HL-60 (cell line): ENCODE measurements around the gene ALPK1.

Source experiments
- DNase-seq, 2 experiments: peaks; one replicate each; pipeline ENCODE4 v3.0.0-alpha.2; 2010 to 2020; ENCODE audit warnings: low read depth in 1 of 2, low spot score in 1 of 2
- H3K27ac ChIP-seq: fragments of 250-450 bp; sonication (Bioruptor Pico); replicated peaks from 2 replicates; pipeline ENCODE4 v1.5.1; 2020; ENCODE audit warnings: mild to moderate bottlenecking, moderate library complexity
- H3K27me3 ChIP-seq: fragments of 250-450 bp; sonication (Bioruptor Pico); 2 replicates; pipeline ENCODE4 v1.5.1; 2021; ENCODE audit warnings: mild to moderate bottlenecking, moderate library complexity; ENCODE audit not compliant: insufficient read depth, poor library complexity, severe bottlenecking
- H3K4me3 ChIP-seq: replicated peaks from 2 replicates; pipeline ENCODE4 v1.5.1; 2011; ENCODE audit warnings: mild to moderate bottlenecking, control low read depth, low read length; ENCODE audit not compliant: insufficient read depth
- GABPA ChIP-seq: IDR thresholded peaks from 2 replicates; pipeline ENCODE4 v1.6.1; 2012; ENCODE audit warnings: low read depth
- POLR2AphosphoS5 ChIP-seq: IDR thresholded peaks from 2 replicates; pipeline ENCODE4 v1.6.1; 2012; ENCODE audit warnings: low read depth
- SPI1 ChIP-seq: IDR thresholded peaks from 2 replicates; pipeline ENCODE4 v1.6.1; 2012; ENCODE audit warnings: low read depth, mild to moderate bottlenecking, borderline replicate concordance
- long read RNA-seq: library from polyadenylated mRNA; unstranded; transcript quantifications from one replicate; pipeline ENCODE4 v2.0.0, GENCODE V29; 2020
- TF ChIP-seq, protein P1 (sequence below): IDR thresholded peaks from one replicate; pipeline ENCODE4 v1.5.1; 2011; ENCODE audit warnings: low read length, control low read depth, inconsistent platforms; ENCODE audit not compliant: insufficient read depth
- TF ChIP-seq, protein P2 (sequence below): IDR thresholded peaks from 2 replicates; pipeline ENCODE4 v1.6.1; 2012; ENCODE audit warnings: low read depth; ENCODE audit not compliant: insufficient replicate concordance

The ALPK1 gene
- long read RNA-seq, full-length matches to known transcripts = 4 of 80 reads
- long read RNA-seq, partial matches to known transcripts = 26 of 80 reads
- long read RNA-seq, other reads (novel, unspliced or antisense) = 50 of 80 reads

DNA sequence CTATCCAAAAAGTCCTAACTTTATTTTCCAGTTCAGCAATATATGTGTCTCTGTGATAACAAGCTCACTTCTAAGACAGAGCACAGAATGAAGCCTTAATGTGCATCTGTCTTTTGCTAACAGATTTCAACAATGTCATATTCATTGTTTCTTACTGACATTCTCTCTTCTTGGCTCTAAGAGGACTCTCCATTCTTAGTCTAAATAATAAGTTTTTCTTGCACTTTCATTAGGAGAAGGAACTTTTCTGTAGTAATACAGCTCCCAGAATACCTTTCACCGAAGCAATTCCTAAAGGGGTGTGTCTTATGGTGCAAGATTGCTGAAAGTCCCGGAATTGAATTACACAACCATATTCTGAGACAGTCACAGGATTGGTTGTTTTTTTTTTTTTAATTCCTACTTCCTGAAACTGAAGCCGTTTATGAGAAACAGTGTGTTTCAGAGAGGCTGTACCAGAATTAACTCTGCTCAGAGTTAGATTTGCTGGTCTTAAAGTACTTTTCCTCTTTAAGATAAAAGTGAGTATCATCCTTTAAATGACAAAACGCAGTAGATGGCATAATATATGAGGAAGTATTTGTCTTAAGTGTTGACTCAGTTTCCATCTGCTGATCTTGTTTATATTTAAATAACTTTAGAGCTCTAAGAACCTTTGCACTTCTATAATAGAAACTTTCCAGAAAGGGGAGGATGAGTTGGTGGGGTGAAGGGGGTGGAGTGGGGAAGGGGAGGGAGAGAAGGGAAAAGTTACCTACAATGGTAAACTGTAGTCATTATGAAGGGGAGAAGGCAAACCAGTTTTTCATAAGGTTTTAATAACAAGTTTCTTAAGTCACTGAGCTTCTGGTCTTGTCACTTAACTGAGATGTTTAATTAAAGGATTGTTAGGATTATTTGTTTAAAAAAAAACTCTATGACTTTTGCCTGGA lies at the start of gene ALPK1:
TSS of gene ALPK1 (plus strand) at position 421 of the 932 bp plus-strand sequence.
- H3K27ac ChIP-seq = peak within 1 kb of the TSS; percentile 64
- peak; percentile 71 to 82 for DNase-seq
- peak within 1 kb of the TSS; percentile 50 for H3K4me3 ChIP-seq

DNA sequence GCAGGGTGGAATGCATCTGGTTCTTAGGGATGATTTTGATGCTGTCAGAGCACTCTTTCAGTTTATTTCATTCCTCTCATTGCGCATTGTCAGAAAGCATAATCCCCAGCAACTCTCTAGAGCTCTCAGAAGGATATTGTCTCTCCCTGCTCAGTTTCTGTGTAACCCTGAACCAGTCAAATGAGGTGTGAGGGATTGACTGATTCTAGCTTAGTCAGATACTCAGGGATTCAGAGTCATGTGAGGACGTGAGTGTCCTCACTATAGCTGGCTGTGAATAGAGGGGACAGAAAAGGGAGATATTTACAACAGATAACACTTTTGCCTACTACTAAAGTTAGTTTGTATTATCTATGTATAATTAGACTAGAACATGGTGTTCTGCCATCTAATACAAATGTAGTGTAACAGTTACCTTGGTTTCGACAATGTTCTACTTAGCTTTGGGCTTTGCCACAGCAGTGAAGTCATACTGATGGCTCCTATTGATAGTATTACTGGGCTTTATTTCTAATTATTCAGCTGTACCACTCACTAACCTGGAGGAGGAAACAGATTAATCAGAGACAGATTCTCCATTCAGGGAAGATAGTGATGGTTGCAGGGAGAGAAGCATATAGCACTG lies 46.0 kb upstream of the ALPK1 start:
- no peaks in the 10 kb centered on the region for H3K27me3 ChIP-seq
- no peak overlapping the region for H3K4me3 ChIP-seq
- DNase-seq = no peak
- TF ChIP-seq, protein P1, sequence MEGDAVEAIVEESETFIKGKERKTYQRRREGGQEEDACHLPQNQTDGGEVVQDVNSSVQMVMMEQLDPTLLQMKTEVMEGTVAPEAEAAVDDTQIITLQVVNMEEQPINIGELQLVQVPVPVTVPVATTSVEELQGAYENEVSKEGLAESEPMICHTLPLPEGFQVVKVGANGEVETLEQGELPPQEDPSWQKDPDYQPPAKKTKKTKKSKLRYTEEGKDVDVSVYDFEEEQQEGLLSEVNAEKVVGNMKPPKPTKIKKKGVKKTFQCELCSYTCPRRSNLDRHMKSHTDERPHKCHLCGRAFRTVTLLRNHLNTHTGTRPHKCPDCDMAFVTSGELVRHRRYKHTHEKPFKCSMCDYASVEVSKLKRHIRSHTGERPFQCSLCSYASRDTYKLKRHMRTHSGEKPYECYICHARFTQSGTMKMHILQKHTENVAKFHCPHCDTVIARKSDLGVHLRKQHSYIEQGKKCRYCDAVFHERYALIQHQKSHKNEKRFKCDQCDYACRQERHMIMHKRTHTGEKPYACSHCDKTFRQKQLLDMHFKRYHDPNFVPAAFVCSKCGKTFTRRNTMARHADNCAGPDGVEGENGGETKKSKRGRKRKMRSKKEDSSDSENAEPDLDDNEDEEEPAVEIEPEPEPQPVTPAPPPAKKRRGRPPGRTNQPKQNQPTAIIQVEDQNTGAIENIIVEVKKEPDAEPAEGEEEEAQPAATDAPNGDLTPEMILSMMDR = no peak
- H3K27ac ChIP-seq = no peak overlapping the region

More for the DNA sequence above, at the start of gene ALPK1:
- TF ChIP-seq, protein P2, sequence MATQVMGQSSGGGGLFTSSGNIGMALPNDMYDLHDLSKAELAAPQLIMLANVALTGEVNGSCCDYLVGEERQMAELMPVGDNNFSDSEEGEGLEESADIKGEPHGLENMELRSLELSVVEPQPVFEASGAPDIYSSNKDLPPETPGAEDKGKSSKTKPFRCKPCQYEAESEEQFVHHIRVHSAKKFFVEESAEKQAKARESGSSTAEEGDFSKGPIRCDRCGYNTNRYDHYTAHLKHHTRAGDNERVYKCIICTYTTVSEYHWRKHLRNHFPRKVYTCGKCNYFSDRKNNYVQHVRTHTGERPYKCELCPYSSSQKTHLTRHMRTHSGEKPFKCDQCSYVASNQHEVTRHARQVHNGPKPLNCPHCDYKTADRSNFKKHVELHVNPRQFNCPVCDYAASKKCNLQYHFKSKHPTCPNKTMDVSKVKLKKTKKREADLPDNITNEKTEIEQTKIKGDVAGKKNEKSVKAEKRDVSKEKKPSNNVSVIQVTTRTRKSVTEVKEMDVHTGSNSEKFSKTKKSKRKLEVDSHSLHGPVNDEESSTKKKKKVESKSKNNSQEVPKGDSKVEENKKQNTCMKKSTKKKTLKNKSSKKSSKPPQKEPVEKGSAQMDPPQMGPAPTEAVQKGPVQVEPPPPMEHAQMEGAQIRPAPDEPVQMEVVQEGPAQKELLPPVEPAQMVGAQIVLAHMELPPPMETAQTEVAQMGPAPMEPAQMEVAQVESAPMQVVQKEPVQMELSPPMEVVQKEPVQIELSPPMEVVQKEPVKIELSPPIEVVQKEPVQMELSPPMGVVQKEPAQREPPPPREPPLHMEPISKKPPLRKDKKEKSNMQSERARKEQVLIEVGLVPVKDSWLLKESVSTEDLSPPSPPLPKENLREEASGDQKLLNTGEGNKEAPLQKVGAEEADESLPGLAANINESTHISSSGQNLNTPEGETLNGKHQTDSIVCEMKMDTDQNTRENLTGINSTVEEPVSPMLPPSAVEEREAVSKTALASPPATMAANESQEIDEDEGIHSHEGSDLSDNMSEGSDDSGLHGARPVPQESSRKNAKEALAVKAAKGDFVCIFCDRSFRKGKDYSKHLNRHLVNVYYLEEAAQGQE = peak; percentile 41
- TF ChIP-seq SPI1 (peak; percentile 40; the same call in 1 of the 2 replicates), GABPA (no peak), POLR2AphosphoS5 (no peak)
- TF ChIP-seq, protein P1 = no peak
- no peaks in the 10 kb centered on the region for H3K27me3 ChIP-seq

DNA sequence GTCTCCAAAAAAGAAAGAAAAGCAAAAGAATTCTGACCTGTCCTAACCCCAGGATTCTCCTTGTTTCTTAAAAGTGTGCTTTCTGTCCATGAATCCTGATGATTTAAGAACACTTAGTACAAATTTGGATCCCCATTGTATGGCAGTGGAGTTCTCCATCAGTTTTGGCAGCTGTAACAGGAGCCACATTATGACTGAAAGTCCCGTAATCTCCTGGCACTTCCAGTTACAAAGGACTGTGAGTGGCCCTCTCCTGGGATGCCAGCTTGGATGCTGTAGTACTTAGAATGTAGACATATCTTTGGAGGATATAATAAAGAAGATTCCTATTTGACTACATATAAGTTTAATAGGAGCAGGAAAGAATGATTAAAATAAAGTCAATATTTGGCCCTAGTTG lies 44.9 kb upstream of the ALPK1 start:
- no peaks in the 10 kb centered on the region for H3K27me3 ChIP-seq
- no peak for DNase-seq
- no peak overlapping the region for H3K4me3 ChIP-seq
- TF ChIP-seq, protein P1 = no peak
- no peak for TF ChIP-seq POLR2AphosphoS5
- no peak for TF ChIP-seq GABPA
- H3K27ac ChIP-seq = no peak overlapping the region

DNA sequence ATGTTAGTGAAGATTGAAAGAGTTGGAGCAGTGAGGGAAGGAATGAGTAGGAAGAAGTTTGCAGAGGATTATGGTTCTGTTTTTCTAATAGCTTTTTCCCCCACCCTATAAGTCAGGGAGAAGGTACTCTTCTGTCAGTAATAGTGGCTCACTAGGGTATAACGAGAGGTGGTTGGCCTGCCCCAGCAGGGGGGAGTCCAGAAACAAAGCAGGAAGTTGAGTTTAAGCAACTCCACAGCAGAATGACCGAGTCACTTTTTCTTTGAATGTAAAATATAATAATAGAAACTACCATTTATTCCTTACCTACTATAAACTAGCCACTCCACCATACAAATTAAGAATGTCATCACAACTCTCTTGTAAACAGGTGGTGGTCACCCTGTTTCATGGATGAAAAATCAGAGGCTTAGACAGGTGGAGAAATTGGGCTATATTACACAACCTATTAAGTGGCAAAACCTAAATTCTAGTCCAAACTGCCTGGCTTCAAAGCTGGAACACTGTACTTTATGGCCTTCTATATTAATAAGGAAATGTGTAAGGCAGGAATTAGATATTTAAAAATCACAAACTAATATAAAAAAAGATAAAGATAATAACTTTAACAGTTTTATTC lies 43.7 kb upstream of the ALPK1 start:
- Histone ChIP-seq H3K27ac (peak overlapping the region; percentile 23; the same call in 1 of the 2 replicates), H3K4me3 (no peak overlapping the region), H3K27me3 (no peaks in the 10 kb centered on the region)
- no peak for TF ChIP-seq POLR2AphosphoS5
- TF ChIP-seq SPI1 = no peak
- no peak for TF ChIP-seq GABPA
- TF ChIP-seq, protein P1 = no peak
- TF ChIP-seq, protein P2 = no peak
- DNase-seq = peak in 1 of 2 experiments; percentile 63
